SK-N-SH (cell line): Measurements from ENCODE around the gene FOXG1. TPM values are rescaled to one million over a fixed set of nuclear protein-coding genes. Genes with fewer than 3 reads are reported as not detected.
A peak's percentile ranks its signal among the peaks of the same experiment; 100 is the strongest.

ENCODE experiments used
- CTCF ChIA-PET: fragments of 300-600, 350-600 bp; formaldehyde crosslinking; extraction: SDS; loops from one replicate; lab custom pipeline; 2021; lab: Yijun Ruan, JAX
- POLR2A ChIA-PET: fragments of 350-600 bp; sonication (Branson Sonifier 250); formaldehyde crosslinking; extraction: SDS; loops from one replicate; lab custom pipeline; 2020; ENCODE audit warnings: antibody characterized with exemption, inconsistent platforms; lab: Yijun Ruan, JAX
- DNase-seq: peaks from one replicate; pipeline ENCODE4 v3.0.0; 2012
- H2AFZ ChIP-seq: fragments of 200-600 bp; sonication (generic); 2 replicates; pipeline ENCODE4 v1.8.1; 2016; ENCODE audit warnings: antibody characterized with exemption, mild to moderate bottlenecking, low read depth
- H3F3A ChIP-seq: fragments of 200-600 bp; sonication (generic); replicated peaks from 2 replicates; pipeline ENCODE3; 2016; ENCODE audit warnings: antibody characterized with exemption, mild to moderate bottlenecking; ENCODE audit not compliant: insufficient read depth
- H3K27ac ChIP-seq, 2 experiments: fragments of 200-500 bp in 1 of 2; fragments of 200-600 bp in 1 of 2; sonication (Bioruptor generic) in 1 of 2; sonication (generic), shearing (Covaris generic) in 1 of 2; 2 replicates each; pipeline versions ENCODE4 v1.5.1 to v1.6.1; 2014 to 2016; ENCODE audit warnings: low read depth in 2 of 2, inconsistent platforms in 1 of 2, low read length in 1 of 2, mild to moderate bottlenecking in 1 of 2, mixed read lengths in 1 of 2
- H3K27me3 ChIP-seq: fragments of 200-600 bp; sonication (generic), shearing (Covaris generic); 2 replicates; pipeline ENCODE4 v1.6.1; 2016; ENCODE audit warnings: mixed run types; ENCODE audit not compliant: insufficient read depth
- H3K36me3 ChIP-seq, 2 experiments: fragments of 200-500 bp in 1 of 2; fragments of 200-600 bp in 1 of 2; sonication (Bioruptor generic) in 1 of 2; sonication (generic) in 1 of 2; replicated peaks in 1 of 2; 2 replicates each; pipeline versions ENCODE3 to v1.5.1; 2014 to 2016; ENCODE audit warnings: low read length in 1 of 2, mild to moderate bottlenecking in 1 of 2; ENCODE audit not compliant: insufficient read depth in 2 of 2, control insufficient read depth in 1 of 2
- H3K4me1 ChIP-seq, 2 experiments: fragments of 200-500 bp in 1 of 2; fragments of 200-600 bp in 1 of 2; sonication (Bioruptor generic) in 1 of 2; sonication (generic), shearing (Covaris generic) in 1 of 2; 2 replicates each; pipeline versions ENCODE4 v1.5.1 to v1.6.1; 2014 to 2016; ENCODE audit warnings: low read depth in 1 of 2, low read length in 1 of 2, mixed run types in 1 of 2; ENCODE audit not compliant: insufficient read depth in 2 of 2, control insufficient read depth in 1 of 2
- H3K4me2 ChIP-seq: fragments of 200-600 bp; sonication (generic), shearing (Covaris generic); 2 replicates; pipeline ENCODE4 v1.6.1; 2017; ENCODE audit warnings: mixed run types
- H3K4me3 ChIP-seq, 2 experiments: fragments of 200-500 bp in 1 of 2; fragments of 200-600 bp in 1 of 2; sonication (Bioruptor generic) in 1 of 2; sonication (generic), shearing (Covaris generic) in 1 of 2; 2 replicates each; pipeline versions ENCODE4 v1.5.1 to v1.8.1; 2014 to 2016; ENCODE audit warnings: low read depth in 2 of 2, inconsistent platforms in 1 of 2, low read length in 1 of 2, mild to moderate bottlenecking in 1 of 2, mixed read lengths in 1 of 2, moderate library complexity in 1 of 2
- H3K79me2 ChIP-seq: fragments of 200-600 bp; sonication (generic); 2 replicates; pipeline ENCODE4 v1.8.1; 2017; ENCODE audit warnings: mild to moderate bottlenecking; ENCODE audit not compliant: insufficient read depth
- H3K9ac ChIP-seq: fragments of 200-600 bp; sonication (generic); 2 replicates; pipeline ENCODE4 v1.6.1; 2017; ENCODE audit warnings: mixed run types
- H3K9me2 ChIP-seq: fragments of 200-600 bp; sonication (generic); 2 replicates; pipeline ENCODE4 v1.6.1; 2017; ENCODE audit warnings: mixed run types
- H3K9me3 ChIP-seq: fragments of 200-600 bp; sonication (generic); 2 replicates; pipeline ENCODE4 v1.6.1; 2017; ENCODE audit warnings: mixed run types, mild to moderate bottlenecking, moderate library complexity
- H4K20me1 ChIP-seq: fragments of 200-600 bp; sonication (generic); 2 replicates; pipeline ENCODE4 v1.6.1; 2017; ENCODE audit warnings: mild to moderate bottlenecking, mixed run types; ENCODE audit not compliant: insufficient read depth
- CHD2 ChIP-seq: fragments of 150-350 bp; IDR thresholded peaks from 2 replicates; pipeline ENCODE4 v1.6.1; 2018; ENCODE audit warnings: low read length; ENCODE audit not compliant: partially characterized antibody
- ELF1 ChIP-seq: IDR thresholded peaks from 2 replicates; pipeline ENCODE4 v1.4.0; 2012
- EP300 ChIP-seq, 2 experiments: IDR thresholded peaks; 2 replicates each; pipeline versions ENCODE4 v1.4.0 to v1.6.1; 2012; ENCODE audit warnings: borderline replicate concordance in 1 of 2, low read depth in 1 of 2, low read length in 1 of 2
- EZH2phosphoT487 ChIP-seq: fragments of 200-600 bp; sonication (generic); IDR thresholded peaks from 2 replicates; pipeline ENCODE4 v1.6.1; 2017; ENCODE audit warnings: low read depth, mixed run types, mild to moderate bottlenecking, antibody characterized with exemption, moderate library complexity, borderline replicate concordance
- GABPA ChIP-seq: IDR thresholded peaks from 2 replicates; pipeline ENCODE4 v1.4.0; 2012; ENCODE audit warnings: low read depth, mild to moderate bottlenecking
- GATA2 ChIP-seq: sonication (generic); formaldehyde crosslinking; IDR thresholded peaks from 2 replicates; pipeline ENCODE4 v1.5.0; 2020; ENCODE audit warnings: mild to moderate bottlenecking, missing genetic modification reagents
- MEF2A ChIP-seq: IDR thresholded peaks from 2 replicates; pipeline ENCODE4 v1.4.0; 2012; ENCODE audit warnings: low read depth, borderline replicate concordance
- MXI1 ChIP-seq: IDR thresholded peaks from 2 replicates; pipeline ENCODE4 v1.6.1; 2012; ENCODE audit warnings: mild to moderate bottlenecking, low read depth, low read length, improper control_type of control experiment
- NFIC ChIP-seq: IDR thresholded peaks from 2 replicates; pipeline ENCODE4 v1.4.0; 2012; ENCODE audit warnings: borderline replicate concordance
- NRF1 ChIP-seq: IDR thresholded peaks from 2 replicates; pipeline ENCODE4 v1.6.1; 2012; ENCODE audit warnings: low read depth, mild to moderate bottlenecking, low read length
- PBX3 ChIP-seq: IDR thresholded peaks from 2 replicates; pipeline ENCODE4; 2012
- POLR2AphosphoS5 ChIP-seq: IDR thresholded peaks from 2 replicates; pipeline ENCODE4 v1.6.1; 2012; ENCODE audit warnings: low read depth, low read length
- RFX5 ChIP-seq: IDR thresholded peaks from 2 replicates; pipeline ENCODE4 v1.6.1; 2012; ENCODE audit warnings: mild to moderate bottlenecking, improper control_type of control experiment, low read length
- TAF1 ChIP-seq: IDR thresholded peaks from 2 replicates; pipeline ENCODE4 v1.6.1; 2012; ENCODE audit warnings: low read depth, mild to moderate bottlenecking, low read length, moderate library complexity, borderline replicate concordance
- TCF12 ChIP-seq: IDR thresholded peaks from 2 replicates; pipeline ENCODE4 v1.4.0; 2012
- TEAD4 ChIP-seq: IDR thresholded peaks from 2 replicates; pipeline ENCODE4 v1.4.0; 2012; ENCODE audit warnings: mild to moderate bottlenecking, borderline replicate concordance; ENCODE audit not compliant: insufficient read depth
- ZBTB33 ChIP-seq: IDR thresholded peaks from 2 replicates; pipeline ENCODE4 v1.4.0; 2012; ENCODE audit warnings: low read depth, borderline replicate concordance
- WGBS: methylation state at CpG from one replicate; pipeline ENCODE4 v1.1.6; 2017; ENCODE audit warnings: low lambda C conversion rate; 5-methylcytosine and 5-hydroxymethylcytosine counted together
- polyA plus RNA-seq, 3 experiments: library from polyadenylated mRNA; depleted of rRNA; stranded (reverse); fragments of >200 nt; gene quantifications; 2 replicates each; pipeline ENCODE4 v1.2.3, GENCODE V29; 2012
- TF ChIP-seq, protein P1 (sequence below): fragments of 200-600 bp; sonication (generic); IDR thresholded peaks from 2 replicates; pipeline ENCODE4 v1.6.1; 2017; ENCODE audit warnings: antibody characterized with exemption, mild to moderate bottlenecking, moderate library complexity
- TF ChIP-seq, protein P2 (sequence below): fragments of 150-350 bp; IDR thresholded peaks from 2 replicates; pipeline ENCODE4 v1.6.1; 2017; ENCODE audit warnings: antibody characterized with exemption, low read length, low read depth, borderline replicate concordance

Gene FOXG1
- polyA plus RNA-seq, 1 of the 3 experiments (the other 2 are of a cell fraction): not detected

- no peak overlapping the region for H3K4me3 ChIP-seq
- ChIA-PET CTCF (no interaction called here), POLR2A (no interaction called here)
- H3K27me3 ChIP-seq: peaks cover 96% of the 10 kb centered on the region
- H2AFZ ChIP-seq: no peak overlapping the region
- no peak for DNase-seq
- H3K27ac ChIP-seq: no peak overlapping the region
- no peaks in the 10 kb centered on the region for H4K20me1 ChIP-seq
- H3K36me3 ChIP-seq: no peaks in the 10 kb centered on the region
- H3K9ac ChIP-seq: no peak overlapping the region
- H3K79me2 ChIP-seq: no peaks in the 10 kb centered on the region
- H3K9me2 ChIP-seq: no peaks in the 10 kb centered on the region
- no peaks in the 10 kb centered on the region for H3F3A ChIP-seq
- no peaks in the 10 kb centered on the region; a peak in 1 of 4 replicates for H3K4me1 ChIP-seq
- peak overlapping the region; percentile 57; the same call in 1 of the 2 replicates for H3K4me2 ChIP-seq
- TF ChIP-seq TAF1: no peak
- no peak for TF ChIP-seq RFX5
- no peak for TF ChIP-seq MEF2A
- no peak for TF ChIP-seq NFIC
- no peak for TF ChIP-seq ELF1
- TF ChIP-seq TEAD4: no peak
- no peak for TF ChIP-seq NRF1
- TF ChIP-seq, protein P1, sequence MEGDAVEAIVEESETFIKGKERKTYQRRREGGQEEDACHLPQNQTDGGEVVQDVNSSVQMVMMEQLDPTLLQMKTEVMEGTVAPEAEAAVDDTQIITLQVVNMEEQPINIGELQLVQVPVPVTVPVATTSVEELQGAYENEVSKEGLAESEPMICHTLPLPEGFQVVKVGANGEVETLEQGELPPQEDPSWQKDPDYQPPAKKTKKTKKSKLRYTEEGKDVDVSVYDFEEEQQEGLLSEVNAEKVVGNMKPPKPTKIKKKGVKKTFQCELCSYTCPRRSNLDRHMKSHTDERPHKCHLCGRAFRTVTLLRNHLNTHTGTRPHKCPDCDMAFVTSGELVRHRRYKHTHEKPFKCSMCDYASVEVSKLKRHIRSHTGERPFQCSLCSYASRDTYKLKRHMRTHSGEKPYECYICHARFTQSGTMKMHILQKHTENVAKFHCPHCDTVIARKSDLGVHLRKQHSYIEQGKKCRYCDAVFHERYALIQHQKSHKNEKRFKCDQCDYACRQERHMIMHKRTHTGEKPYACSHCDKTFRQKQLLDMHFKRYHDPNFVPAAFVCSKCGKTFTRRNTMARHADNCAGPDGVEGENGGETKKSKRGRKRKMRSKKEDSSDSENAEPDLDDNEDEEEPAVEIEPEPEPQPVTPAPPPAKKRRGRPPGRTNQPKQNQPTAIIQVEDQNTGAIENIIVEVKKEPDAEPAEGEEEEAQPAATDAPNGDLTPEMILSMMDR: no peak
- no peak for TF ChIP-seq CHD2
- no peak for TF ChIP-seq PBX3
- TF ChIP-seq GATA2 (CRISPR knock-in tag): no peak
- TF ChIP-seq, protein P2, sequence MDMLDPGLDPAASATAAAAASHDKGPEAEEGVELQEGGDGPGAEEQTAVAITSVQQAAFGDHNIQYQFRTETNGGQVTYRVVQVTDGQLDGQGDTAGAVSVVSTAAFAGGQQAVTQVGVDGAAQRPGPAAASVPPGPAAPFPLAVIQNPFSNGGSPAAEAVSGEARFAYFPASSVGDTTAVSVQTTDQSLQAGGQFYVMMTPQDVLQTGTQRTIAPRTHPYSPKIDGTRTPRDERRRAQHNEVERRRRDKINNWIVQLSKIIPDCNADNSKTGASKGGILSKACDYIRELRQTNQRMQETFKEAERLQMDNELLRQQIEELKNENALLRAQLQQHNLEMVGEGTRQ: no peak
- TF ChIP-seq ZBTB33: no peak
- TF ChIP-seq EZH2phosphoT487: no peak
- no peak for TF ChIP-seq POLR2AphosphoS5
- no peak for TF ChIP-seq MXI1
- TF ChIP-seq GABPA: no peak
- no peak for TF ChIP-seq EP300 (IDR thresholded peaks at IDR 0.05; ENCODE audit: borderline replicate concordance in 1 of 2, low read depth in 1 of 2, low read length in 1 of 2)
- TF ChIP-seq TCF12: no peak
- H3K9me3 ChIP-seq: no peaks in the 10 kb centered on the region
- WGBS: 19% methylated on average over 36 of the region's 36 CpGs
These were observed 6.8 kb upstream of the FOXG1 start for GRCh38 chr14:28759653-28760313.
